A673 (cell line): ENCODE results near the gene AKT3. TPM values are rescaled to one million over a fixed set of nuclear protein-coding genes. Genes with fewer than 3 reads are reported as not detected.
A peak's percentile ranks its signal among the peaks of the same experiment; 100 is the strongest.

Experiments used
- BruUV-seq: library from RNA; stranded (reverse); fragments of 400-500 nt; replicated peaks from 2 replicates; lab custom pipeline; 2021; lab: Mats Ljungman, UMichigan
- CTCF ChIA-PET: fragments of 300-600 bp; sonication (Branson Sonifier 250); formaldehyde crosslinking; loops from one replicate; lab custom pipeline; 2022; ENCODE audit warnings: antibody characterized with exemption; lab: Charles Lee
- POLR2A ChIA-PET: fragments of 300-600 bp; sonication (Branson Sonifier 250); formaldehyde crosslinking; loops from one replicate; lab custom pipeline; 2022; ENCODE audit warnings: antibody characterized with exemption; ENCODE audit not compliant: low non-redundant PET; lab: Charles Lee
- DNase-seq: peaks from one replicate; pipeline ENCODE4 v3.0.0-alpha.2; 2015; ENCODE audit warnings: low spot score
- H3K27ac ChIP-seq: fragments of 200-600 bp; sonication (generic); 2 replicates; pipeline ENCODE4 v1.5.1; 2016; ENCODE audit warnings: mixed run types, low read depth, mild to moderate bottlenecking, mixed read lengths, antibody characterized with exemption, low read length; ENCODE audit not compliant: poor library complexity, severe bottlenecking
- H3K27me3 ChIP-seq: fragments of 200-600 bp; sonication (generic); replicated peaks from 2 replicates; pipeline ENCODE4 v1.6.1; 2017; ENCODE audit warnings: mixed run types, low read depth, mild to moderate bottlenecking, mixed read lengths, antibody characterized with exemption, low read length; ENCODE audit not compliant: insufficient read depth, poor library complexity
- H3K36me3 ChIP-seq: fragments of 200-600 bp; sonication (generic); 2 replicates; pipeline ENCODE4 v1.6.1; 2016; ENCODE audit warnings: mixed run types, mild to moderate bottlenecking, mixed read lengths, antibody characterized with exemption, low read length; ENCODE audit not compliant: insufficient read depth, poor library complexity, severe bottlenecking
- H3K4me1 ChIP-seq: fragments of 200-600 bp; sonication (generic); 2 replicates; pipeline ENCODE4 v1.6.1; 2017; ENCODE audit warnings: mixed run types, mild to moderate bottlenecking, mixed read lengths, antibody characterized with exemption, low read length; ENCODE audit not compliant: insufficient read depth, poor library complexity, severe bottlenecking
- H3K4me3 ChIP-seq: fragments of 200-600 bp; sonication (generic); 2 replicates; pipeline ENCODE4 v1.5.1; 2016; ENCODE audit warnings: low read depth, mixed run types, mild to moderate bottlenecking, mixed read lengths, low read length; ENCODE audit not compliant: poor library complexity, severe bottlenecking
- H3K9me3 ChIP-seq: fragments of 200-600 bp; sonication (generic); 2 replicates; pipeline ENCODE4 v1.6.1; 2016; ENCODE audit warnings: mixed run types, low read depth, mild to moderate bottlenecking, mixed read lengths, antibody characterized with exemption, low read length; ENCODE audit not compliant: poor library complexity, severe bottlenecking
- EZH2 ChIP-seq: fragments of 200-600 bp; sonication (generic); IDR thresholded peaks from 2 replicates; pipeline ENCODE4 v1.6.1; 2017; ENCODE audit warnings: borderline replicate concordance, low read depth, mild to moderate bottlenecking, mixed read lengths, antibody characterized with exemption, low read length; ENCODE audit not compliant: poor library complexity, severe bottlenecking
- intact Hi-C: fragments of 100-400 bp; cut with micrococcal nuclease; formaldehyde crosslinking; loops from one replicate; pipeline ENCODE4 v1.10.0; 2022; ENCODE audit not compliant: unreplicated experiment
- total RNA-seq: library from RNA; stranded (reverse); gene quantifications from 2 replicates; pipeline ENCODE4 v1.2.3, GENCODE V29; 2021
- TF ChIP-seq, protein P1 (sequence below): fragments of 300-800, 200-600 bp; sonication (generic); conservative IDR thresholded peaks from 2 replicates; pipeline ENCODE4 v1.5.1; 2017; ENCODE audit warnings: low read depth, mild to moderate bottlenecking, antibody characterized with exemption, low read length, moderate library complexity, mixed read lengths

The AKT3 gene
- total RNA-seq, 1 experiment from 2014 or later, result 14.4 TPM

DNA sequence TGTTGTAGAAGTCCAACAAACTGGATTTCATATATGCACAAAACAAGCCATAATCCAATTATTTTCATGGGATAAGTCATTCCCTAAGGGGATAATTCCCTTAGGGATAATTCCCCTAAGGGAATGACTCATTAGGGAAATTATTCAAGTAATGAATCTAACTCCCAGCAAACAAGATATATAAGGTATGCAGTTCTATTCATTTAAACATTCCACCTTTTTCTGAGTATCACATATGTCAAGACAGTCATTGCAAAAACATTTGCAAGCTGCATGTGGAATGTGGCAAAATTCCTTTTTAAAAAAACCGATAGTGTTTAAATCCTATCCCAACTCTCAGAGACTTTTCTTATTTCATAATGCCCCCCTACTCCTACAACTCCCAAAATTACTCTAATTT, 131.2 kb downstream of the AKT3 start:
- POLR2A ChIA-PET, result no interaction called here
- Histone ChIP-seq H3K27ac (no peak overlapping the region), H3K4me3 (no peak overlapping the region), H3K9me3 (no peaks in the 10 kb centered on the region), H3K36me3 (no peaks in the 10 kb centered on the region), H3K4me1 (peaks cover 16% of the 10 kb centered on the region), H3K27me3 (no peaks in the 10 kb centered on the region)
- peak; percentile 0 for DNase-seq
- intact Hi-C loops, result no loop called here
- BruUV-seq, result no TSS peak
- no peak for TF ChIP-seq EZH2
- TF ChIP-seq, protein P1, sequence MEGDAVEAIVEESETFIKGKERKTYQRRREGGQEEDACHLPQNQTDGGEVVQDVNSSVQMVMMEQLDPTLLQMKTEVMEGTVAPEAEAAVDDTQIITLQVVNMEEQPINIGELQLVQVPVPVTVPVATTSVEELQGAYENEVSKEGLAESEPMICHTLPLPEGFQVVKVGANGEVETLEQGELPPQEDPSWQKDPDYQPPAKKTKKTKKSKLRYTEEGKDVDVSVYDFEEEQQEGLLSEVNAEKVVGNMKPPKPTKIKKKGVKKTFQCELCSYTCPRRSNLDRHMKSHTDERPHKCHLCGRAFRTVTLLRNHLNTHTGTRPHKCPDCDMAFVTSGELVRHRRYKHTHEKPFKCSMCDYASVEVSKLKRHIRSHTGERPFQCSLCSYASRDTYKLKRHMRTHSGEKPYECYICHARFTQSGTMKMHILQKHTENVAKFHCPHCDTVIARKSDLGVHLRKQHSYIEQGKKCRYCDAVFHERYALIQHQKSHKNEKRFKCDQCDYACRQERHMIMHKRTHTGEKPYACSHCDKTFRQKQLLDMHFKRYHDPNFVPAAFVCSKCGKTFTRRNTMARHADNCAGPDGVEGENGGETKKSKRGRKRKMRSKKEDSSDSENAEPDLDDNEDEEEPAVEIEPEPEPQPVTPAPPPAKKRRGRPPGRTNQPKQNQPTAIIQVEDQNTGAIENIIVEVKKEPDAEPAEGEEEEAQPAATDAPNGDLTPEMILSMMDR, result no peak
- CTCF ChIA-PET, result no interaction called here

DNA sequence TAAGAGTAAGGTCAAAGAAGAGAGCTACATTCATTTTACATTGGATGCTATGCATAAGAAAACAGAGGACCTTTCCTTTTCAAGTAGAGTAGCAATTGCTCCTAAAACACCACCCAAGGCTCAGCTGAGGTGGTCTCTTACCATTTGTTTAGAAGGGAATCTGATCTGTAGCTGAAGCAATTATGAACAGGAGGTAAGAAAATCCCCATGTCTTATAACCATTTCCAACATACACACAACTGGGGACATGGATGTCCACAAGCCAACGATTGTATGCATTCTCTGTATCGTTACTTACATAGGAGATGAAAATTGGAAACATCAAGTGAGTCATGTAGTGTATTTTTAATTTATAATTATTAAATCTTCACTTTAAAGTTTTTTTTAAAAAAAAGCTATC, 132.0 kb downstream of the AKT3 start:
- Histone ChIP-seq H3K36me3 (no peaks in the 10 kb centered on the region), H3K4me3 (no peak overlapping the region), H3K4me1 (peaks cover 21% of the 10 kb centered on the region), H3K27me3 (no peaks in the 10 kb centered on the region), H3K27ac (no peak overlapping the region), H3K9me3 (no peaks in the 10 kb centered on the region)
- DNase-seq, result no peak
- ChIA-PET POLR2A (no interaction called here), CTCF (no interaction called here)
- intact Hi-C loops, result no loop called here
- BruUV-seq, result no TSS peak
- TF ChIP-seq, protein P1, result no peak
- no peak for TF ChIP-seq EZH2

DNA sequence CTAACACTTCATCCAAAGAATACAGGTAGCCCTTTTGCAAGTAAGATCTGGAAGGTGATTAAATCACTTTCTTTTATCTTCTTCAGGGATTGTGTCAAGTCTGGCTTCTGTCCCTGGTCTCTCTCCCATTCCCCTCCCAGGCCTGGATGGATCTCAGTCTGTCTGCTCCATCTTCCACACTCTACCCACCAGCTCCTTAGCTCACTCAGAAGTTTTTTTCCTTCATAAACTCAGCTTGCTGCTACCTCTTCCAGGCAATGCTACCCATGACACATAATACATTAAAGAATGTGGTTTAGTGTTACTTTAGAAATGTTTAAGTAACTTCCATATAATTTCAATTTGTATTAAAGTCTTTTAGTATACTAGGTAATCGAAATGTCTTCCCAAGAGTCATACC, 133.1 kb downstream of the AKT3 start:
- ChIA-PET POLR2A (no interaction called here), CTCF (no interaction called here)
- intact Hi-C loops, result no loop called here
- no peak overlapping the region for H3K4me3 ChIP-seq
- no TSS peak for BruUV-seq
- no peak for DNase-seq
- H3K27ac ChIP-seq, result no peak overlapping the region
- TF ChIP-seq, protein P1, result no peak
- no peak for TF ChIP-seq EZH2
- no peaks in the 10 kb centered on the region for H3K36me3 ChIP-seq
- no peaks in the 10 kb centered on the region for H3K27me3 ChIP-seq
- peaks cover 21% of the 10 kb centered on the region for H3K4me1 ChIP-seq
- no peaks in the 10 kb centered on the region for H3K9me3 ChIP-seq
